ENCODE data around the gene TRIM62.
"Not testable (repeated sequence)": the region's sequence is repeated elsewhere in the genome, so short reads cannot be mapped to it uniquely, and the experiment has no call there.

The TRIM62 gene

DNA sequence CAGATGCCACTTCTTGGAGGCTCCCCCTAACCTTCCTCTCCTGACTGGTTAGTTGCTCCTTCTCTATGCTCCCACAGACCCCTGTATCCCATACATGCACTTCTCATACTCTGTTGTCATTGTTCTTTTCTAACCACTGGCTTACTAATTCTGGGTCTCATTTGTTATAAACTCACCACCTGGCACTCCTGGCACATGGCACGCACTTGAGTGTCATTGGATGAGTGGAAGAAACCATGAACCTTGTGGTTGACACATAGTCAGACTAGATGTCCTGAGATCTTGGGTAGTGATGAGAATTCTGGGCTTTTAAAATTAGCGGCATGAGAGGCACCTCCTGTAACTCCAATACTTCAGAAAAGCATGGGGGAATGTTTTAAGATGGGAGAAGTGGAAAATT is 49.3 kb downstream of the TRIM62 start:
- no peak for DNase-seq

- no peak for DNase-seq
Observed at GRCh38 chr1:33131191-33131590, 50.7 kb downstream of the TRIM62 start.

DNA sequence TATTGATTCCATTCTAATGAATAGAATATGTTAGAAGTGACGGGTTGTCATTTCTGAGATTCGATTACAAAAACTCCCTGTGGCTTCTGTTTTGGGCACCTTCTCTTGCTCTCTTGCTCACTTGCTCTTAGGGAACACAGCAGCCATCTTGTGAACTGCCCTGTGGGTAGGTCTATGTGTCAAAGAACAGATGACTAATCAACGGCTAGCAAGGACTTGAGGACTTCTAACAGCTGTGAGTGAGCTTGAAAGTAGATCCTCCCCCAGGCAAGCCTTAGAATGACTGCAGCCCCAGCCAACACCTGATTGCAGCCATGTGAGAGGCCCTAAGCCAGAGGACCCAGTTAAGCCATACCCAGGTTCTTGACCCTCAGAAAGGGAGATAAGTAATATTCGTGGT is 51.5 kb downstream of the TRIM62 start:
- no peak for DNase-seq

- no peak for DNase-seq
Observed at GRCh38 chr1:33128781-33129180, 53.1 kb downstream of the TRIM62 start.

GRCh38 chr1:33127001-33127823 is 54.6 kb downstream of the TRIM62 start:
- DNase-seq: peak; percentile 92 to 98 (median 98)

DNA sequence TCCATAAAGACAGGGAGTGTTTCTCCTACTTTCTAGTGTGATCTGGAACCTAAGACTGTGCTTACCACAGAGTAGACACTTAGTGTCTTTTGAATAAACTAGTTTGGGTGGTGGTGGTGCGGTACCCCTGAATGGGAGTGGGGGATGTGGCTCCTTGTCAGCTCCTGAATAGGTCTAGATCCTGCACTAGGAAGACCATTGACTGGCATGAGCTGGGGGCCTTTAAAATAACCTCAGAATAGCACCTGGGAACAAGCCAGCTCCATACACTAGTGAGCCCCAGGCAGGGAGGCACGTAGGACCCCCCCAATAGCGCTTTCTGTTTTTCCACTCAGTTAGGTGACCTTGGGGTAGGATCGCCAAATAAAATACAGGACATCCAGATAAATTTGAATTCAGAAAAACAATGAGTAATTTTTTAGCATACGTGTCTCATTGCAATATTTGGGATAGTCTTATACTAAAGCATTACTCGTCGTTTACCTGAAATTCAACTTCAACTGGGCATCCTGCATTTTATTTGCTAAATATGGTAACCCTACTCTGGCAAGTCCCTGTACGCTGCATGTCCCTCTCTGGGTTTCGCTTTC is 55.3 kb downstream of the TRIM62 start:
- no peak for DNase-seq

- DNase-seq: not testable (repeated sequence)
Observed at GRCh38 chr1:33124647-33125046, 57.2 kb downstream of the TRIM62 start.

DNA sequence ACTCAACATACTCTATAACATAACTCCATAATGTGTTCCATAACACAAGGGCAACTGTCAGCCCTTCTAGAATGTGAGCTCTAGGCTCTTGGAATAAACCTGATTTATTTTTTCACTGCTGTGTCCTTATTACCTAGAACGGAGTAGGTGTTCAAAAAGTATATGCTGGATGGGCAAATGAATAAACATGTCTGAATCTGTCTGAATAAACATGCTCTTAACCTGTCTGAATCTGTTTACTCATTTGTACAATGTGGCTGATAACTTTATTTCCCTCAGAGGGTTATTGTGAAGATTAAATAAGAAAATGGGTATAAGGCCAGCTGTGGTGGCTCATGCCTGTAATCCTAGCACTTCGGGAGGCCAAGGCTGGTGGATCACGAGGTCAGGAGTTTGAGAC is 58.6 kb downstream of the TRIM62 start:
- DNase-seq: no peak

DNA sequence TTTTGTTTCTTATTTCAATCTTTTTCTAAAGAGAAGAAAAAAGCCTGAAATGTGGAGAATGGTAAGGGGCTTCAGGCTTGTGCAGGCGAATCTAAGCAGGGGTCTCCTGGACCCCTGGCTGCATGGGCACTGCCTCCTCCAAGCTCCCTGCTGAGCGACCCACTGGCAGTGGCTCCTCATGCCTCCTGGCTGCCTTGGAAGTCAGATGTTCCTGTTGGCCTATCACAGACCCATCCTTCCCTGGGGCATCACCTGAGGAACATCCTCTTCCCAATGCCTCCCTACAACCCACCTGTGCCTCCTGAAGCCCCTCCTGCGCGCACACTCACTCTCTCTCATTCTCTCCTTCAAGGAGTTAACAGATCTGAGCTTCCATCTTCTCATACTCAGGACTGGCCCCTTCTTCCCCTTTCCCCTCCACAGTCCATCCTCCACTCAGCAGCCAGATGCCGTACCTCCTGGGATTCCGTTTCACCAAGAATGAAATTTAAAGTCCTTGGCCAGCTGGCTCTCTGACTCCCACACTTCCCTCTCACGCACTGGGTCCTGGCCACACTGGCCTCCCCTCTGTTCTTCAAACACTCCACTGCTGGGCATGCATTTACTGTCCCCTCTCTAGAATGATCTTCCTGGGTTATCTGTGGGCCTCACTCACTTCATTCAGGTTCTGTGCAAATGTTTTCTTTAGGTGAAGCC is 59.2 kb downstream of the TRIM62 start:
- no peak for DNase-seq

- no peak for DNase-seq
Observed at GRCh38 chr1:33121728-33122127, 60.1 kb downstream of the TRIM62 start.

GRCh38 chr1:33120436-33121231 is 61.2 kb downstream of the TRIM62 start:
- no peak for DNase-seq

- DNase-seq: no peak
Observed at GRCh38 chr1:33119532-33120217, 62.2 kb downstream of the TRIM62 start.

DNA sequence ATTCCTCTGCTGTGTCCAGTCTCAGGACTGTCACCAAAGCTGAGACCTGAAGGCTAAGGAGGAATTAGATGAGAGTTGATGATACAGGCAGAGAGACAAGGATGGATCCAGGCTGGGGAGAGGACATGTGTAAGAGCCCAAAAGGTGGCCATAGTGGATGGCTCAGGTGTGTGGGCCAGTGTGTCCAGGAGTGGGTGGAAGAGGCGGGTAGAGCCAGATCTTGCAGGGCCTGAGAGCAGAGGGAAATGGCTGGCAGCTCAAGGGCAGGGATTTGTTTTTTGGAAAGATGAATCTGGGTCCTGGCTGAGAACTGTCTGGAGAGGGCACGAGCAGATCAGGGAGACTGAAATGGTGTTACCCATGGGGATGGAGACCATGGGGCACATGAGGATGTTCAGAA is 62.8 kb downstream of the TRIM62 start:
- no peak for DNase-seq

DNA sequence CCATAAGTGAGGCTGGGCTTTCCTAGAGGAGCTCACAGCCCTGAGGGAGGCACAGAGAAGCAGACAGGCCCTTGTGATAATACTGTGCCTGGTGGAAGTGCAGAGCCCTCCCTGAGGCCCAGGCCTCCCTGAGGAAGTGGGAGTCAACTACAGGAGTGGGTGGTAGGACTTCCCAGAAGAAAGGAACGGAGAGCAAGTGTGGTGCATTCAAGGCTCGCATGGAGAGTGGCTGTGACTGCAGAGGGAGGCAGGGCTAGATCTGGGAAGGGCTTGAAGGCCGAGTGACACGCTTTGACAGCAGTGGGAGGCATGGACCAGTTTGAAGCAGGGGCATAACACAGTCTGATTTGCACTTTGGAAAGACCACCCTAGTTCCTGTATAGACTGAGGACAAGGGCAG is 63.6 kb downstream of the TRIM62 start:
- no peak for DNase-seq

DNA sequence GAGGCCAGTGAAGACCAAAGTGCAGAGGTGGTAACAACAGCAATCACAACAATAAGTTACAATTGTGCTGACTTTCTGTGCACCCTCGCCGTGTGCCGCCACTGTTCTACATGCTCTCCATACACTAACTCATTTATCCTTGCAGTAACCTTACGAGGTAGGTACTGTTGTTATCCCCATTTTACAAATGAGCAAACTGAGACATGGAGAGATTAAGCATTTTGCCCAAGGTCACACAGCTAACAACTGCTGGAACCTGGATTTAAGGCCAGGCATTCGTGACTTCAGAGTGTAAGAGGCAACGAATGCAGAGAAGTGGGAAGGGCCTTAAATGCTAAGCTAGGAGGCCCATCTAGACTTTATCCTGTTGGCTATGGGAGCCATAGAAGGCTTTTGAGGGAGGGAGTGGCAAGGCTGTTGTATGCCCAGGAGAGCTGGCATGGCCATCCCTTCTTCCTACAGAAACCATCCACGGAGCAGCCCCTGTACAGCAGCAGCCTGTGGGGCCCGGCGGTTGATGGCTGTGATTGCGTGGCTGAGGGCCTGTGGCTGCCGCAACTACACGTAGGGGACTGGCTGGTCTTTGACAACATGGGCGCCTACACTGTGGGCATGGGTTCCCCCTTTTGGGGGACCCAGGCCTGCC is 64.3 kb downstream of the TRIM62 start:
- no peak for DNase-seq

GRCh38 chr1:33111965-33112364 is 69.9 kb downstream of the TRIM62 start:
- no peak for DNase-seq

DNA sequence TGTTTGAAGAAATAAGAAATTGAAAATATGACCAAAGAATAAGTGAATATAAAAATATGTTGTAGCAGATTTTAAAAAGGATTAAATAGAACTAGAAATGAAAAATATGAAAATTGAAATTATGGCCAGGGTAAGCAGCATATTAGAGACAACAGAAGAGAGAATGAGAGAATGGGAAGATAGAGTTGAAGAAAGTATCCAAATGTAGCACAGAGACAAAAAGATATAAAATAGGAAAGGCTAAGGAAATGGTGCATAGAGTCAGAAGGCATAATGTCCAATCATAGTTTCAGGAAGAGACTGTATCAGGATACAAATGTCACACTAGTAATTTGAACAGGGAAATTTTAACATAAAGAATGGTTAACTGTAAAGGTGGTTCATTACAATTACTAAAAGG is 71.4 kb downstream of the TRIM62 start:
- no peak for DNase-seq

DNA sequence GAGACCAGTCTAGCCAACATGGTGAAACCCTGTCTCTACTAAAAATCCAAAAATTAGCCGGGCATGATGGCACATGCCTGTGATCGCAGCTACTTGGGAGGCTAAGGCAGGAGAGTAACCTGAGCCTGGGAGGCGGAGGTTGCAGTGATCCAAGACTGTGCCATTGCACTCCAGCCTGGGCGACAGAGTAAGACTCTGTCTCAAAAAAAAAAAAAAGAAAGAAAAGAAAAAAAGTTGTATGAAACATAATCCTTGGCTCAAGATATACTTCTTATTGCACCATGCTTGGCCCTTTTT is 81.8 kb downstream of the TRIM62 start:
- DNase-seq: not testable (repeated sequence)

- DNase-seq: peak; percentile 36 to 85 (median 71)
Observed at GRCh38 chr1:33099290-33100118, 82.3 kb downstream of the TRIM62 start.

- no peak for DNase-seq
Observed at GRCh38 chr1:33098371-33098770, 83.5 kb downstream of the TRIM62 start.

DNA sequence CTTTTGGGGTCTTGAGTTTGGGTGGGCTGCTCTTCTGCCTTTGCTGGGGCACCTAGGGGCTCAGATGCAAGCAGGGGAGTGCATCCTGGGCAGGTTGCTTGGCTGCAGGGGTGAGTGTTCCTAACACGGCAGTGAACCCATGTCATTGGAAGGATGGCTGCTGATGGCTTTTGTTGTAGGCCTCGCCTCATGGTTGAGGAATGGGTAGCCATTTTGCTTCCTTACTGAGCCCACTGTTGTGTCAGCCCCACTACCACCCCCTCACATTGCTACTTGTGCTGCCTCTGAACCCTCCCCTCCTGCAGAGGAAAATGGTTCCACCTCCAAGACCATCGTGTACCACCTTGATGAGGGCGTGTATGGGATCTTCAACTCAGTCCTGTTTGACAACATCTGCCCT is 84.1 kb downstream of the TRIM62 start:
- no peak for DNase-seq
